Omental fat pad (tissue), 4 donors: ENCODE measurements around the gene GRIP2. TPM values are rescaled to one million over a fixed set of nuclear protein-coding genes. Genes with fewer than 3 reads are reported as not detected.

Experiments
- ATAC-seq: fragments of 150-250 bp; one replicate; pipeline ENCODE4 v1.9.1; 2016; ENCODE audit warnings: mild to moderate bottlenecking, moderate library complexity; ENCODE audit not compliant: low FRiP score
- DNase-seq: peaks from one replicate; pipeline ENCODE4 v3.0.0-alpha.2; 2019; ENCODE audit warnings: low spot score
- CTCF ChIP-seq, 3 donors: fragments of 450-650 bp; IDR thresholded peaks; one replicate each; pipeline ENCODE4 v1.5.1; 2016 to 2017; ENCODE audit warnings: antibody characterized with exemption in 3 of 3, mild to moderate bottlenecking in 3 of 3, moderate library complexity in 2 of 3
- total RNA-seq, 4 donors: library from RNA; depleted of rRNA; stranded (reverse); fragments of >200 nt; gene quantifications; one replicate each; pipeline ENCODE4 v1.1.0, GENCODE V29; 2016

The GRIP2 gene
- total RNA-seq, 4 donors from 2014 or later, result 0.69 to 2.6 (median 1.2) TPM

DNA sequence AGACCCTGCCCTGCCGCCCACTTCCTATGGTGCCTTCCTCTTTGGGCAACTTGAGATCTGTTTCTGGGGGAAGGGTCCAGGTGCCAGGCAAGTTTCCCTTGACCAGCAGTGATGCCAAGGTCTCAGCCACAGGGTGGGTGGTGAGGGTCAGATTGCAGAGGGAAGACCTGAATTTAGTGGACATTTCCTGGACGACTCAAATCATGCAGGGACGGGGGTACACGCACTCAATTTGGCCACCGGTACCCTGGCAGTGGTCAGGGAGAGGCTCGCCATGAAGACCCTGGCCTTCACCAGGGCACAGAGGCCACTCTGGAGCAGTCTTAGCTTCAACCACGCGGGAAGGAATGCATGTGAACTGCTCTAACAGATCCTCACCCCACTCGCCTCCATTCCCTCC lies 1.5 kb upstream of the GRIP2 start:
- no peak for ATAC-seq

GRCh38 chr3:14540821-14541385 lies 761 bp upstream of the GRIP2 start:
- DNase-seq (no peak), ATAC-seq (no peak)
- no peak for TF ChIP-seq CTCF (IDR thresholded peaks at IDR 0.05)

More for the DNA sequence above, 1.5 kb upstream of the GRIP2 start:
- TF ChIP-seq CTCF (IDR thresholded peaks at IDR 0.05), result no peak
- no peak for DNase-seq

DNA sequence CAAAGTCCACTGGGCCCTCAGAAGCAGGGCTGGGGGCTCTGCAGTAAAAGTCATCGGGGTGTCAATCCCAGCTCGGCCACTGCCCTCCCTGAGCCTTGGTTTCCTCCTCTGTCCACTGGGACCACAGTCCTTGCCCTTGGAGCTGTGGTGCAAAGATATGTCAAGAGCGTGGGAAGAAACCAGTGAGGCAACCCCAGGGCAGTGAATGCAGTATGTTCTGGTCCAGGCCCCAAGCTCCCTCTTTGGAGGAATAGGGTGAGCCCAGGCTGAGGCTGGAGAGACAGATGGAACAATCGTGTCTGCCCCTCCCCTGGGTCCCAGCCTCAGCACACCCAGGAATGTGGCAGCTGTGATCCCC lies 779 bp downstream of the GRIP2 start:
- no peak for TF ChIP-seq CTCF (IDR thresholded peaks at IDR 0.05)
- ATAC-seq, result no peak
- no peak for DNase-seq

DNA sequence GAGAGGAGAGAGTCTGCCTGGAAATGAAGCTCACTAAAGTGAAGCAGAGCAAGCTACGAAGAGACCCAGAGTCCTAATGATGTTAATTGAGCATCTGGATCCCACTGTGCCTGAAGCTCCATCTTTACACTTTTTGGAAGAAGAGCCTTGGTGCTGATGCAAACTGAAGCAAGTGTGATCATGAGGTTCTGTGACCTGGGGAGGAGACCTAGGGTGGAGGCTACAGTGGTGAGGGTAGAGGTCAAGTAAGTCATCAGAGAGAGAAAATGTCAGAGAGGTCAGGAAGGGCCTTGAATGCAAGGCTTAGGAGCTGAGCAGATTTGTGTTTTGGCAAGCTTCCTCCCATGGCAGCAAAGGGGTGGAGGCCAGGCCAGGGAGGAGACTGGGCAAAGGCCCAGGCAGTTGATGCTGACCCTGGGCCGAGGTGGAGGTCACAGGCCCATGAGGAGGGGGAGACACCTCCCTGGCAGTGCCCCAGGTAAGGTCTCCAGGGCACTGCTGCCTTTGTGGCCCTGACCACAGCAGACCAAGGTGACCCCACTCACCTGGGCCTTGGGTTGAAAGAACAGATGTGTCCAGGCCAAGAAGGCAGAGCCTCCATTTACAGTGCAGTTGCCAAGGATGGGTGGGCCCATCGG lies 1.6 kb downstream of the GRIP2 start:
- no peak for TF ChIP-seq CTCF (IDR thresholded peaks at IDR 0.05)
- no peak for DNase-seq
- no peak for ATAC-seq

- DNase-seq, result no peak
- ATAC-seq, result no peak
- TF ChIP-seq CTCF (IDR thresholded peaks at IDR 0.05), result no peak
Measured at GRCh38 chr3:14537590-14538450, 2.3 kb downstream of the GRIP2 start.

DNA sequence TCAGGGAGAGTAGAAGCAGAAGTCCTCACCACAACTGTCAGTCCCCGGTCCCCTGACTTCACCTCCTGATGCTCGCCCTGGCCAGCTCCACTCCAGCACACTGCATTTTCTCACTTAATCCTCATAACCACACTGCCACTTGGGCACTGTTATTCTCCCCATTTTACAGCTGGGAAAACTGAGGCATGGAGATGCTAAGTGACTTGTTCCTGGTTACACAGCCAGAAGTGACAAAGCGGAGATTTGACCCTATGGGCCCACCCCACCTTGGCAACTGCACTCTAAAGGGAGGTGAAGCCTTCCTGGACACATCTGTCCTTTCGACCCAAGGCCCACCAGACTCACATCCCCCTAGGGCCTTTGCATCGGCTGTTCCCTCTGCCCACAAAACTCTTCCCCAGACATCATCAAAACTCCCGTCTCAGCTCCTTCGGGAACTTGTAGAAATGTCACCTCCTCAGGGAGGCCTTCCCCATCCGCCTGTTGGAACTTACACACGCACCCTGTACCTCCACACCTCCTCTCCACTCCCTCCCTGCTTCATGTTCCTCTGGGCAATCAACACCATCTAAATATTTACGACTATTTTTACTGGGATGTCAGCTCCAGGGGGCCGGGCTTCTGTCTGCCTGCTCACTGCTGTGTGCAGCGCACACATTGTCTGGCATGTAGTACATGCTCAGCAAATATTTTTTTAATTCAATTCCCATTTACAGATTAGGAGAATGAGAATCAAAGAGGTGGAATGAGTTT lies 3.1 kb downstream of the GRIP2 start:
- no peak for TF ChIP-seq CTCF (IDR thresholded peaks at IDR 0.05)
- DNase-seq (no peak), ATAC-seq (no peak)
